K562 (cell line): ENCODE data around the gene CIAO3. TPM values are rescaled to one million over a fixed set of nuclear protein-coding genes. Genes with fewer than 3 reads are reported as not detected.

Experiments
- ATF1 ChIP-seq, 2 experiments: fragments of 450-650 bp in 1 of 2; IDR thresholded peaks; 2 replicates each; pipeline ENCODE4 v1.6.1; 2016; ENCODE audit warnings: missing compliant biosample characterization in 1 of 2, missing genetic modification characterization in 1 of 2
- C11orf30 ChIP-seq: fragments of 450-650 bp; IDR thresholded peaks from 2 replicates; pipeline ENCODE4 v1.6.1; 2016; ENCODE audit warnings: low read depth, mild to moderate bottlenecking
- CREBBP ChIP-seq: IDR thresholded peaks from one replicate; pipeline ENCODE4 v1.6.1; 2012; ENCODE audit warnings: low read depth, mild to moderate bottlenecking, control low read depth, inconsistent platforms, low read length
- CTCF ChIP-seq, 3 experiments: IDR thresholded peaks in 2 of 3; conservative IDR thresholded peaks in 1 of 3; 2 replicates each; pipeline ENCODE4 v1.5.1; 2011 to 2012; ENCODE audit warnings: low read length in 3 of 3, mild to moderate bottlenecking in 3 of 3, control low read depth in 2 of 3, improper control_type of control experiment in 1 of 3, inconsistent platforms in 1 of 3, low read depth in 1 of 3, mixed read lengths in 1 of 3, moderate library complexity in 1 of 3; ENCODE audit not compliant: insufficient read depth in 2 of 3
- FUS ChIP-seq: fragments of 200-400 bp; formaldehyde crosslinking; optimal IDR thresholded peaks from 2 replicates; pipeline ENCODE3; 2017; ENCODE audit warnings: low read depth, low read length
- GATAD2B ChIP-seq: fragments of 450-650 bp; IDR thresholded peaks from 2 replicates; pipeline ENCODE4 v1.6.1; 2017; ENCODE audit warnings: mild to moderate bottlenecking, borderline replicate concordance
- HDAC1 ChIP-seq, 2 experiments: fragments of 450-650 bp; IDR thresholded peaks; 2 replicates each; pipeline ENCODE4 v1.6.1; 2016 to 2017; ENCODE audit warnings: inconsistent platforms in 1 of 2, mild to moderate bottlenecking in 1 of 2, moderate library complexity in 1 of 2
- MTA3 ChIP-seq: fragments of 450-650 bp; formaldehyde crosslinking; IDR thresholded peaks from 2 replicates; pipeline ENCODE4 v1.6.1; 2017; ENCODE audit warnings: mild to moderate bottlenecking, borderline replicate concordance
- MYNN ChIP-seq, 2 experiments: sonication (generic); formaldehyde crosslinking in 1 of 2; IDR thresholded peaks; 2 replicates each; pipeline versions ENCODE4 v1.5.0 to v1.6.1; 2016 to 2020; ENCODE audit warnings: antibody characterized with exemption in 1 of 2, missing genetic modification reagents in 1 of 2
- NFIX ChIP-seq: fragments of 250-450 bp; sonication (Bioruptor Pico); IDR thresholded peaks from 2 replicates; pipeline ENCODE4 v1.4.0; 2020; ENCODE audit warnings: low read depth, mild to moderate bottlenecking, moderate library complexity
- NR2C1 ChIP-seq, 2 experiments: fragments of 450-650 bp; IDR thresholded peaks; 2 replicates each; pipeline ENCODE4 v1.6.1; 2017; ENCODE audit warnings: mild to moderate bottlenecking in 2 of 2, antibody characterized with exemption in 1 of 2, inconsistent platforms in 1 of 2, missing compliant biosample characterization in 1 of 2, missing genetic modification characterization in 1 of 2
- ZNF280B ChIP-seq: fragments of 250-450 bp; sonication (Bioruptor Pico); IDR thresholded peaks from 2 replicates; pipeline ENCODE4 v1.5.1; 2021; ENCODE audit warnings: mild to moderate bottlenecking
- polyA plus RNA-seq, 8 experiments: library from polyadenylated mRNA; depleted of rRNA in 4 of 8; stranded (reverse) in 5 of 8; unstranded in 3 of 8; fragments of >200 nt; fragmentation: Nextera tagmentation in 2 of 8; fragmentation: Illumina TruSeq in 1 of 8; extraction: Ambion mirVana in 2 of 8; extraction: Trizol in 1 of 8; gene quantifications; 2 replicates each; pipeline versions ENCODE4 v1.2.1 to v1.2.3, GENCODE V29; 2011 to 2014; ENCODE audit warnings: inconsistent platforms in 1 of 8, missing spikeins in 1 of 8
- total RNA-seq, 7 experiments: library from RNA; depleted of rRNA in 6 of 7; stranded (reverse); fragments of >200 nt in 6 of 7; fragmentation: Illumina TruSeq in 2 of 7; extraction: Trizol in 2 of 7; gene quantifications; 2 replicates each; pipeline versions ENCODE4 v1.2.1 to v1.2.3, GENCODE V29; 2011 to 2021; ENCODE audit warnings: low replicate concordance in 1 of 7

Gene CIAO3
- total and polyA plus RNA-seq, 9 of the 15 experiments (the other 6 are each of a cell fraction or from before 2014, with no cell fraction given), result 2.2 to 35.6 (median 18.7) TPM

- peak; percentile 90 for TF ChIP-seq GATAD2B
- 0 out of 4 replicates have a peak, but pooled peaks of 1 of the 2 experiments have one; percentile 20 for TF ChIP-seq HDAC1 (IDR thresholded peaks at IDR 0.05)
- TF ChIP-seq MTA3, result peak; percentile 63; the same call in 1 of the 2 replicates
- TF ChIP-seq FUS, result peak; percentile 86
- 0 out of 6 replicates have a peak, but pooled peaks of 1 of the 3 experiments have one; percentile 1 for TF ChIP-seq CTCF (IDR thresholded peaks at IDR 0.05 in 2 of 3, conservative IDR thresholded peaks at IDR 0.05 in 1 of 3; ENCODE audit: insufficient read depth in 2 of 3, low read depth in 1 of 3, low read length in 3 of 3)
- TF ChIP-seq C11orf30, result peak; percentile 70
- no peak for TF ChIP-seq ZNF280B (CRISPR knock-in tag)
- TF ChIP-seq NFIX (CRISPR knock-in tag), result no peak
- TF ChIP-seq MYNN (IDR thresholded peaks at IDR 0.05), result peak; percentile 36; the same call in 1 of the 2 replicates
- TF ChIP-seq MYNN (CRISPR knock-in tag; IDR thresholded peaks at IDR 0.05), result no peak
- no peak for TF ChIP-seq ATF1 (CRISPR knock-in tag; IDR thresholded peaks at IDR 0.05)
- TF ChIP-seq ATF1 (tag; IDR thresholded peaks at IDR 0.05), result peak; percentile 71
- TF ChIP-seq CREBBP, result no peak
- TF ChIP-seq NR2C1 (IDR thresholded peaks at IDR 0.05), result peak; percentile 90
- peak; percentile 94 for TF ChIP-seq NR2C1 (tag; IDR thresholded peaks at IDR 0.05)
Observed at GRCh38 chr16:684071-684794, 56.6 kb downstream of the CIAO3 start, which contains the start of gene JMJD8 (continued).
